ENCODE results near the gene EFHC2. TPM values are rescaled to one million over a fixed set of nuclear protein-coding genes. Genes with fewer than 3 reads are reported as not detected.

EFHC2 gene
- total RNA-seq, 1 experiment from 2014 or later: not detected

GRCh38 chrX:44099366-44099765 lies 244.1 kb downstream of the EFHC2 start:
- BruUV-seq (replicated peaks): no TSS peak
- POLR2A ChIA-PET: no interaction called here
- no peaks in the 10 kb centered on the region for H4K20me1 ChIP-seq (ENCODE audit: insufficient read depth)
- H3K36me3 ChIP-seq (ENCODE audit: control insufficient read depth in 1 of 2, insufficient read depth in 2 of 2, low read length in 2 of 2): no peaks in the 10 kb centered on the region
- DNase-seq (ENCODE audit: low read depth, low spot score) (no peak), ATAC-seq (no peak)
- no peaks in the 10 kb centered on the region for H3K79me2 ChIP-seq (ENCODE audit: insufficient read depth, low read length)
- intact Hi-C loops (cut with micrococcal nuclease): no loop called here
- H3K4me2 ChIP-seq (ENCODE audit: low read length): no peak overlapping the region
- H3K9me2 ChIP-seq (ENCODE audit: insufficient read depth): no peaks in the 10 kb centered on the region
- H3K27ac ChIP-seq (ENCODE audit: low read depth, low read length): no peak overlapping the region
- H2AFZ ChIP-seq (ENCODE audit: low read depth, low read length, poor library complexity, severe bottlenecking): no peak overlapping the region
- H3K4me3 ChIP-seq (replicated peaks in 1 of 2; ENCODE audit: low read depth in 1 of 2, low read length in 2 of 2): no peak overlapping the region
- no peak overlapping the region for H3K9ac ChIP-seq (ENCODE audit: low read length)
- no peaks in the 10 kb centered on the region for H3K4me1 ChIP-seq (ENCODE audit: control insufficient read depth in 1 of 2, insufficient read depth in 2 of 2, low read length in 2 of 2)
- RAD21 ChIA-PET (ENCODE audit: low non-redundant PET in 1 of 2, low total read pairs in 2 of 2, uncharacterized antibody in 2 of 2, unreplicated experiment in 2 of 2): no interaction called here
- no peaks in the 10 kb centered on the region for H3K9me3 ChIP-seq (ENCODE audit: control insufficient read depth in 1 of 2, insufficient read depth in 1 of 2, low read depth in 1 of 2, low read length in 2 of 2)
- CTCF ChIA-PET: no interaction called here
- H3K27me3 ChIP-seq (ENCODE audit: insufficient read depth, low read length): no peaks in the 10 kb centered on the region
- TF ChIP-seq RAD21 (IDR thresholded peaks at IDR 0.05; ENCODE audit: low read depth) (no peak), SIN3A (IDR thresholded peaks at IDR 0.05; ENCODE audit: low read depth) (no peak), SRF (IDR thresholded peaks at IDR 0.05; ENCODE audit: low read depth) (no peak), TCF7L2 (IDR thresholded peaks at IDR 0.05; ENCODE audit: borderline replicate concordance, extremely low read depth, insufficient read depth, insufficient read length) (no peak), POLR2AphosphoS5 (IDR thresholded peaks at IDR 0.05; ENCODE audit: low read depth, low read length) (no peak)
- TF ChIP-seq, protein P1, sequence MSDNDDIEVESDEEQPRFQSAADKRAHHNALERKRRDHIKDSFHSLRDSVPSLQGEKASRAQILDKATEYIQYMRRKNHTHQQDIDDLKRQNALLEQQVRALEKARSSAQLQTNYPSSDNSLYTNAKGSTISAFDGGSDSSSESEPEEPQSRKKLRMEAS (IDR thresholded peaks at IDR 0.05): no peak

Other genes starting within 250 kb of the EFHC2 start
- 17.0 TPM for gene FUNDC1, start 199.2 kb upstream of the EFHC2 start, total RNA-seq (2021; ENCODE audit: unreplicated experiment)